Measurements from ENCODE around the gene PAIP2B. TPM values are rescaled to one million over a fixed set of nuclear protein-coding genes. Genes with fewer than 3 reads are reported as not detected.
"Not testable (repeated sequence)": the region's sequence is repeated elsewhere in the genome, so short reads cannot be mapped to it uniquely, and the experiment has no call there.

Gene PAIP2B
- polyA plus RNA-seq, 4 donors, result 0.45 to 4.8 (median 1.4) TPM

DNA sequence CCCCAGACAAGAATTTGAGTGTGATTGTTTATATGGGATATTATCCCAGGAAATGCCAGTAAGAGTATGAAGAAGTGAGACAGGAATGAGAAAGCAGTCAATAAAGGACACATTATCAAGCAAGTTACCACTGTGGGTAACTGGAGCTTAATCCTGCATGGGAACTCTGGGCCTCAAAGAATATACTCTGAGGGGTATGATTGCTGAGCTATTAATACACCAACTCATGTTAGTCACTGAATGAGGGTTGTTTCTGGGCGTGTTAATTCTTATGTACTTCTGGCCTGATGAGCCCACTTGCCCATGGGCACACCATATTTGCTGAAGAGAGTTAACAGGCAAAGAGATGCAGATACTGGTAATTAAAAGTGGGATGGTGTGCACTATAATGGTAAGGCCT lies 26.6 kb upstream of the PAIP2B start:
- Histone ChIP-seq H3K4me1 (ENCODE audit: control insufficient read depth in 3 of 3, insufficient read depth in 2 of 3, low read depth in 1 of 3, low read length in 2 of 3) (no peaks in the 10 kb centered on the region), H3K27ac (ENCODE audit: low read depth in 1 of 3, low read length in 2 of 3) (no peak overlapping the region), H3K4me3 (ENCODE audit: low read depth in 1 of 3, low read length in 3 of 3) (no peak overlapping the region), H3K27me3 (ENCODE audit: control insufficient read depth in 3 of 3, insufficient read depth in 3 of 3, low read length in 3 of 3) (peaks cover 0 to 3% (median 0%) of the 10 kb centered on the region in 3 donors), H3K36me3 (ENCODE audit: control insufficient read depth in 3 of 3, insufficient read depth in 2 of 3, low read depth in 1 of 3, low read length in 3 of 3) (no peaks in the 10 kb centered on the region), H3K9me3 (ENCODE audit: control insufficient read depth in 2 of 2, insufficient read depth in 1 of 2, low read depth in 1 of 2, low read length in 1 of 2) (no peaks in the 10 kb centered on the region)
- 71 to 83% (median 79%) methylated on average over 1 of the region's 1 CpG for WGBS, 3 donors
- DNase-seq (no peak), FAIRE-seq (no peak)

DNA sequence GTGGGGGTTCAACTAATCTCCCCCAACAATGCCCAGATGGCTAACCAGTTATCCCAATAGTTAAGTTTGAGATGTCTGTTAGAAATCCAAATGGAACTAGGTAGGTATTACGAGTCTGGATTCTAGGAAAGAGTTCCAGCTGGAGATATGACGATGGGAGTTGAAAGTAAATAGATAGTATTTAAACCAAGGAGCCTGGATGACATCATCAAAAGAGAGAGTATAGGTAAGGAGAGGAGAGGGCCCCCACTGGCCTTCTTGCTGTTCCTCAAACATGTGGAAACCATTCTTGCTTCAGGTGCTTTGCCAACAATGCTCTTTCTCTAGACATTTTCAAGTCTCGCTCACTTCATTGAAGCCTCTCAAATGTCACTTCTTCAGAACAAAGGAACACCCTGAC lies 26.0 kb upstream of the PAIP2B start:
- WGBS, 3 donors, result 72 to 82% (median 79%) methylated on average over 3 of the region's 3 CpGs
- no peaks in the 10 kb centered on the region for H3K4me1 ChIP-seq (ENCODE audit: control insufficient read depth in 3 of 3, insufficient read depth in 2 of 3, low read depth in 1 of 3, low read length in 2 of 3)
- peaks cover 0 to 3% (median 0%) of the 10 kb centered on the region in 3 donors for H3K27me3 ChIP-seq (ENCODE audit: control insufficient read depth in 3 of 3, insufficient read depth in 3 of 3, low read length in 3 of 3)
- FAIRE-seq (no peak), DNase-seq (no peak)
- no peaks in the 10 kb centered on the region for H3K9me3 ChIP-seq (ENCODE audit: control insufficient read depth in 2 of 2, insufficient read depth in 1 of 2, low read depth in 1 of 2, low read length in 1 of 2)
- no peak overlapping the region for H3K27ac ChIP-seq (ENCODE audit: low read depth in 1 of 3, low read length in 2 of 3)
- no peak overlapping the region for H3K4me3 ChIP-seq (ENCODE audit: low read depth in 1 of 3, low read length in 3 of 3)
- no peaks in the 10 kb centered on the region for H3K36me3 ChIP-seq (ENCODE audit: control insufficient read depth in 3 of 3, insufficient read depth in 2 of 3, low read depth in 1 of 3, low read length in 3 of 3)

DNA sequence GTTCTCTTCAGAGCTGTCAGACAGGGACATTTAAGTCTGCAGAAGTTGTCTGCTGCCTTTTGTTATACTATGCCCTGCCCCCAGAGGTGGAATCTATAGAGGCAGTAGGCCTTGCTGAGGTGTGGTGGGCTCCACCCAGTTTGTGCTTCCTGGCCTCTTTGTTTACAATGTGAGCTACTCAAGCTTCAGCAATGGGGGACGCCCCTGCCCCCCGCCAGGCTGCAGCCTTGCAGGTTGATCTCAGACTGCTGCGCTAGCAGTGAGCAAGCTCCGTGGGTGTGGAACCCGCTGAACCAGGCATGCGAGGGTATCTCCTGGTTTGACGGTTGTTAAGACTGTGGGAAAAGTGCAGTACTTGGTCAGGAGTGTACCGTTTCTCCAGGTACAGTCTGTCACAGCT lies 24.0 kb upstream of the PAIP2B start:
- H3K27ac ChIP-seq (ENCODE audit: low read depth in 1 of 3, low read length in 2 of 3), result no peak overlapping the region
- H3K9me3 ChIP-seq (ENCODE audit: control insufficient read depth in 2 of 2, insufficient read depth in 1 of 2, low read depth in 1 of 2, low read length in 1 of 2), result no peaks in the 10 kb centered on the region
- H3K4me3 ChIP-seq (ENCODE audit: low read depth in 1 of 3, low read length in 3 of 3), result no peak overlapping the region
- DNase-seq (no peak), FAIRE-seq (no peak)
- no peaks in the 10 kb centered on the region for H3K36me3 ChIP-seq (ENCODE audit: control insufficient read depth in 3 of 3, insufficient read depth in 2 of 3, low read depth in 1 of 3, low read length in 3 of 3)
- WGBS, 3 donors, result 88 to 92% (median 89%) methylated on average over 8 of the region's 8 CpGs
- no peaks in the 10 kb centered on the region for H3K27me3 ChIP-seq (ENCODE audit: control insufficient read depth in 3 of 3, insufficient read depth in 3 of 3, low read length in 3 of 3)
- H3K4me1 ChIP-seq (ENCODE audit: control insufficient read depth in 3 of 3, insufficient read depth in 2 of 3, low read depth in 1 of 3, low read length in 2 of 3), result no peaks in the 10 kb centered on the region

DNA sequence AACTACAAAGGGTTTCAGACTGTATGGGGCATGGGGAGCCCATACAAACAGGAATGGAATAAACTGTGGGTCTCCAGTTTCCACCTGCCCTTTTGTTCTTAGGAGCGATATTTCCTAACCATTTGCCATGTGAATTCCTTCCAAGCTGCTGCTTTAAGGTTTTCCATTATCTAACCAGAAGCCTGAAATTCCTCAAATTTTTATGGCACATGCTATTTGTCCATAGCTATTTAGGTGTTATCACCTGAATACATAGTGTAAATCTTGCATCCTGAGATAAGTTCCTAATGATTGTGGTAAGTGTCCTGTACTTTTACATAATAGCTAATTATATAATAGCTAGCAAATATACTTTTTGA lies 17.4 kb upstream of the PAIP2B start:
- peaks cover 0 to 2% (median 0%) of the 10 kb centered on the region in 3 donors for H3K27me3 ChIP-seq (ENCODE audit: control insufficient read depth in 3 of 3, insufficient read depth in 3 of 3, low read length in 3 of 3)
- DNase-seq, result no peak
- no peak for FAIRE-seq
- H3K27ac ChIP-seq (ENCODE audit: low read depth in 1 of 3, low read length in 2 of 3), result no peak overlapping the region
- 42 to 65% (median 50%) methylated on average over 1 of the region's 1 CpG for WGBS, 3 donors
- H3K36me3 ChIP-seq (ENCODE audit: control insufficient read depth in 3 of 3, insufficient read depth in 2 of 3, low read depth in 1 of 3, low read length in 3 of 3), result no peaks in the 10 kb centered on the region
- no peaks in the 10 kb centered on the region for H3K4me1 ChIP-seq (ENCODE audit: control insufficient read depth in 3 of 3, insufficient read depth in 2 of 3, low read depth in 1 of 3, low read length in 2 of 3)
- no peaks in the 10 kb centered on the region for H3K9me3 ChIP-seq (ENCODE audit: control insufficient read depth in 2 of 2, insufficient read depth in 1 of 2, low read depth in 1 of 2, low read length in 1 of 2)
- no peak overlapping the region for H3K4me3 ChIP-seq (ENCODE audit: low read depth in 1 of 3, low read length in 3 of 3)

DNA sequence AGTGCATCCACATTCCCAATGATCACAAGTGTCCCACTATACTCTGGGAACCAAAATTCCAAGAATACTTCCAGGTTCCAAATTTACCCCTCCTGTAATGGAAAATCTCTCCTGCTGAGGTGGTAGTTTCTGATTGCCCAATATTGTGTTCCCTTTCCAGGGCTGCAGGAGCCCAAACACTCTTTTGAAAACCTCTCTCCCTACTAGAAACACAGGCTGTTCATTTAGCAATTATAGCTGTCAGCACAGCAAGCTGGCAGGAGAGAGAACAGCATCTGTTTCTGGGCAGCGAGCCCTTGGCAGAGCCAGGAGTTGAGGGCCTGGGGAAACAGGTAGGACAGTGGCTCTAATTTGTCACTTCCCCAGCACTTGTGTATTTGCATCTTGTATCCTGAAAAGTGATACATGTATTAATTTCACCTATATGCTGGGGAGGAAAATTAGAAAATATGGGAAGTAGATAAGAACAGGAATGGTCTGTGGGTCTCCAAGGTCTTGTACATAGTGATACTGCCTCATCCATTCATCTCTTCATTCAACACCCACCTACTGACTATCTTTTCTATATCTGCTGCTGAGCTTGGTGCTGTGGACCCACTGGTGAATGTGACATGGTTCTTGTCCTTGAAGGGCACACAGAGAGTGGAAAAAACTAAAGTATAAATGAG lies 16.9 kb upstream of the PAIP2B start:
- Histone ChIP-seq H3K27me3 (ENCODE audit: control insufficient read depth in 3 of 3, insufficient read depth in 3 of 3, low read length in 3 of 3) (peaks cover 0 to 2% (median 0%) of the 10 kb centered on the region in 3 donors), H3K36me3 (ENCODE audit: control insufficient read depth in 3 of 3, insufficient read depth in 2 of 3, low read depth in 1 of 3, low read length in 3 of 3) (no peaks in the 10 kb centered on the region), H3K9me3 (ENCODE audit: control insufficient read depth in 2 of 2, insufficient read depth in 1 of 2, low read depth in 1 of 2, low read length in 1 of 2) (no peaks in the 10 kb centered on the region), H3K27ac (ENCODE audit: low read depth in 1 of 3, low read length in 2 of 3) (no peak overlapping the region), H3K4me3 (ENCODE audit: low read depth in 1 of 3, low read length in 3 of 3) (no peak overlapping the region), H3K4me1 (ENCODE audit: control insufficient read depth in 3 of 3, insufficient read depth in 2 of 3, low read depth in 1 of 3, low read length in 2 of 3) (no peaks in the 10 kb centered on the region)
- FAIRE-seq (no peak), DNase-seq (no peak)
- 65 to 76% (median 71%) methylated on average over 1 of the region's 1 CpG for WGBS, 3 donors

DNA sequence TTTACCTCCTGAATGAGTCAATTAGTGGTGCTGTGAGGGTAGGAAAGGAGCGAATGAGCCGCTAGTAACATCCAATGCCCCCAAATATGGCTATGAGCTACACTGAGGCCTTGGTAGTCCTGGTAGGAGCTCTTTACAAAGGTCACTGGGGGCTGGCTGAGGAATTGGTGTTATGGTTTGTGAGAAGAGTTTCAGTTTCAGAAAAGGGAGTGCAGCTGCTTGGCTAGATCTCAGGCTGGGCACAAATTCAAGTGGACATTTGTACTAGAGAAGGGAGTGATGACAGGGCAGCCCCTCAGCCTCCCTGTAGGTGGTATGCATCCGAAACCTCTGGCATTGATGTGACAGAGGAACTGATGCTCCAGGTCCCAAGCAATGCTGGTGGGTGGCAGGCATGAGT lies 13.9 kb upstream of the PAIP2B start:
- FAIRE-seq, result no peak
- H3K36me3 ChIP-seq (ENCODE audit: control insufficient read depth in 3 of 3, insufficient read depth in 2 of 3, low read depth in 1 of 3, low read length in 3 of 3), result no peaks in the 10 kb centered on the region
- H3K4me1 ChIP-seq (ENCODE audit: control insufficient read depth in 3 of 3, insufficient read depth in 2 of 3, low read depth in 1 of 3, low read length in 2 of 3), result no peaks in the 10 kb centered on the region
- no peaks in the 10 kb centered on the region for H3K9me3 ChIP-seq (ENCODE audit: control insufficient read depth in 2 of 2, insufficient read depth in 1 of 2, low read depth in 1 of 2, low read length in 1 of 2)
- WGBS, 3 donors, result 75 to 81% (median 77%) methylated on average over 3 of the region's 3 CpGs
- peaks cover 0 to 2% (median 0%) of the 10 kb centered on the region in 3 donors for H3K27me3 ChIP-seq (ENCODE audit: control insufficient read depth in 3 of 3, insufficient read depth in 3 of 3, low read length in 3 of 3)
- peak overlapping the region in 1 of 3 donors; percentile 28 for H3K27ac ChIP-seq (ENCODE audit: low read depth in 1 of 3, low read length in 2 of 3)
- H3K4me3 ChIP-seq (ENCODE audit: low read depth in 1 of 3, low read length in 3 of 3), result no peak overlapping the region
- DNase-seq, result no peak

DNA sequence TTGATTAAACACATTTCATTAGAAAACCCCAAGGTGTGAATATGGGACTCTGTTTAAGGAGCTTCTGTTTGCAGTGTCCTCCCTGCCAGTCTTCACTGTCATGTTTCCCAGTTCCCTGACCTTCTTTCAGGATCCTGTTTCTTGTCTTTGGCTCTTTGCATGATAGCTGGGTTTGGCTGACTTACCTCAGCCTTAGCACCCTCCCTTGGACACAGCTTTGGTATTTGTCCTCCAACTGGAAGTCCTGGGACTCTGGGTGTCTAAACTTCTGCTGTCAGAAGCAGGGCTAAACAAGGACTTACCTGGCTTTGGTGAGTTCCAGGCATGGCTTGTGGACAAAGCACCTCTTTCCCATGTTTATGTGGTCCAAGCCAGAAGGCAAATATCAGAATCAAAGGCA lies 11.2 kb upstream of the PAIP2B start:
- Histone ChIP-seq H3K4me1 (ENCODE audit: control insufficient read depth in 3 of 3, insufficient read depth in 2 of 3, low read depth in 1 of 3, low read length in 2 of 3) (no peaks in the 10 kb centered on the region), H3K9me3 (ENCODE audit: control insufficient read depth in 2 of 2, insufficient read depth in 1 of 2, low read depth in 1 of 2, low read length in 1 of 2) (no peaks in the 10 kb centered on the region), H3K36me3 (ENCODE audit: control insufficient read depth in 3 of 3, insufficient read depth in 2 of 3, low read depth in 1 of 3, low read length in 3 of 3) (no peaks in the 10 kb centered on the region), H3K4me3 (ENCODE audit: low read depth in 1 of 3, low read length in 3 of 3) (no peak overlapping the region), H3K27me3 (ENCODE audit: control insufficient read depth in 3 of 3, insufficient read depth in 3 of 3, low read length in 3 of 3) (peaks cover 0 to 3% (median 2%) of the 10 kb centered on the region in 3 donors), H3K27ac (ENCODE audit: low read depth in 1 of 3, low read length in 2 of 3) (no peak overlapping the region)
- FAIRE-seq (no peak), DNase-seq (no peak)

DNA sequence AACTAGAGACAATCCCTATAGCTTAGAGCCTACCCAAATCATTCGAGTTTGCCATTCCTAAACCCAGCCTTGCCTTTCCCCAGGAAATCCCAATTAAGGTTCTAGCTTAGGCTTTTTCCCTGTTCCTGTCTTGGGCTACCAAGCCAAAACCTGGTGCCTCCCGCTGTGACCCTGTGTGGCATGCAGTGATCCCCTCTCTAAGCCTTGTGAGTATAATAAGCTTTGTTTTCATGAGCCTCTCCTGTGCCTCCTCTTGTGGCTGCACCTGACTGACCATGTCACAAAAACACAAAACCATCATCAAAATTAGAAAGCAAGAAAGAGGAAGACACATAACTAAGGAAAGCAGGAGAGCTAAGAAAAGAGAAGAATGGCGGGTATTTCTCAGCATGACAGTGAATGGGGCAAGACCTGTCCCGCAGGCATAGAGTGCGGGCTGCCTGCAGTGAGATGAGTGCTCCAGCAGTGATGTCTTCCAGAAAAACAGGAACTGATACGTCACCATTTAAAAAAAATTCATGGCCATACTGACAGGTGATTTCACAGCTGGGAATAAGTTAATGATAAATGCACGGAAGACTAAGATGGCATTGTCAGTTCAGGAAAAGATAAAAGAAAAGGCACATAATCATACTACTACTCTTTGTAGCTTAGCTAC lies 9.2 kb upstream of the PAIP2B start:
- no peak overlapping the region for H3K27ac ChIP-seq (ENCODE audit: low read depth in 1 of 3, low read length in 2 of 3)
- no peak for DNase-seq
- no peak overlapping the region for H3K4me3 ChIP-seq (ENCODE audit: low read depth in 1 of 3, low read length in 3 of 3)
- H3K27me3 ChIP-seq (ENCODE audit: control insufficient read depth in 3 of 3, insufficient read depth in 3 of 3, low read length in 3 of 3), result peaks cover 0 to 3% (median 0%) of the 10 kb centered on the region in 3 donors
- FAIRE-seq, result no peak
- H3K4me1 ChIP-seq (ENCODE audit: control insufficient read depth in 3 of 3, insufficient read depth in 2 of 3, low read depth in 1 of 3, low read length in 2 of 3), result no peaks in the 10 kb centered on the region
- H3K36me3 ChIP-seq (ENCODE audit: control insufficient read depth in 3 of 3, insufficient read depth in 2 of 3, low read depth in 1 of 3, low read length in 3 of 3), result no peaks in the 10 kb centered on the region
- 43 to 49% (median 47%) methylated on average over 7 of the region's 7 CpGs for WGBS, 3 donors
- no peaks in the 10 kb centered on the region for H3K9me3 ChIP-seq (ENCODE audit: control insufficient read depth in 2 of 2, insufficient read depth in 1 of 2, low read depth in 1 of 2, low read length in 1 of 2)

DNA sequence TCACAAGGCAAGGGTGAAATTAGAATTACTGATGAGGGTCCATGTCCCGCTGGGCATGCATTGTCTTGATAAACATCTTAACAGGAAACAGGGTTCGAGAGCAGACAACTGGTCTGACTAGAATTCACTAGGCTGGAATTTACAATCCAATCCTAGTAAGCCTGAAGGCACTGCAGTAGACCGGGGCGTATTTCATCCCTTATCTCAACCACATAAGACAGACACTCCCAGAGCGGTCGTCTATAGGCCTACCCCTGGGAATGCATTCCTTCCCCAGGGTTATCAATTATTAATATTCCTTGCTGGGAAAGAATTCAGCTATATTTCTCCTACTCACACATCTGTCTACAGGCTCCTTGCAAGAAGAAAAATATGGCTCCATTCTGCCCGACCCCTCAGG lies 6.2 kb upstream of the PAIP2B start:
- not testable (repeated sequence) for H3K4me3 ChIP-seq (ENCODE audit: low read depth in 1 of 3, low read length in 3 of 3); DNase-seq; FAIRE-seq; H3K9me3 ChIP-seq (ENCODE audit: control insufficient read depth in 2 of 2, insufficient read depth in 1 of 2, low read depth in 1 of 2, low read length in 1 of 2); H3K27ac ChIP-seq (ENCODE audit: low read depth in 1 of 3, low read length in 2 of 3); H3K36me3 ChIP-seq (ENCODE audit: control insufficient read depth in 3 of 3, insufficient read depth in 2 of 3, low read depth in 1 of 3, low read length in 3 of 3); H3K4me1 ChIP-seq (ENCODE audit: control insufficient read depth in 3 of 3, insufficient read depth in 2 of 3, low read depth in 1 of 3, low read length in 2 of 3); H3K27me3 ChIP-seq (ENCODE audit: control insufficient read depth in 3 of 3, insufficient read depth in 3 of 3, low read length in 3 of 3)
- 84 to 87% (median 85%) methylated on average over 7 of the region's 7 CpGs for WGBS, 3 donors

Data from small intestine (tissue), 7 donors.